RWPE1 (cell line): Measurements from ENCODE around the gene LINGO4.

Source experiments
- CTCF ChIA-PET: fragments of 350-600 bp; sonication (Branson Sonifier 250); formaldehyde crosslinking; extraction: SDS; loops from one replicate; lab custom pipeline; 2021; lab: Yijun Ruan, JAX
- POLR2A ChIA-PET: fragments of 400-600 bp; formaldehyde crosslinking; extraction: SDS; loops from one replicate; lab custom pipeline; 2020; ENCODE audit warnings: antibody characterized with exemption; ENCODE audit not compliant: low non-redundant PET; lab: Yijun Ruan, JAX
- DNase-seq: peaks from one replicate; pipeline ENCODE4 v3.0.0; 2012; ENCODE audit warnings: low spot score
- H3K27ac ChIP-seq: fragments of 450-650 bp; 2 replicates; pipeline ENCODE4 v1.5.1; 2017
- TF ChIP-seq, protein P1 (sequence below): fragments of 450-650 bp; conservative IDR thresholded peaks from 2 replicates; pipeline ENCODE4 v1.5.1; 2017; ENCODE audit warnings: low read depth, mild to moderate bottlenecking

Gene LINGO4

DNA sequence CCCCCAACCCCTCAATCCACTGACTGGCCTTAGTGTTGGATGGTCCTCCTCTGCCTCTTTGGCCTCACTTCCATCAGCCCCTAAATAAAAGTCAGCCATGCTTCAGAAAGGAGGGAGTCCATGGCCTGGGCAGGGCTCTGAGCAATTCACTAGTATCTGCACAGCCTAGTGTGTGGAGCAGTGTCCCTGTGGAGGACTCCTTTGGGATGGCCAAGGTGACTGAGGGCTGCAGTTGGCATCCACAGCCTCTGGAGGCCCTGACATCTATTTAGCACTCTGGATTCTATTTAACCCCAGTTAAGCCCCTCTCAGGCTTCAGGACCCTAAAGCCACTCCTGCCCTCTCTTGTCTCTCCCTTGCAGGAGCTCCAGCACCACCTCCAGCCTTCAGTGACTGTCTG, 44.7 kb upstream of the LINGO4 start:
- TF ChIP-seq, protein P1, sequence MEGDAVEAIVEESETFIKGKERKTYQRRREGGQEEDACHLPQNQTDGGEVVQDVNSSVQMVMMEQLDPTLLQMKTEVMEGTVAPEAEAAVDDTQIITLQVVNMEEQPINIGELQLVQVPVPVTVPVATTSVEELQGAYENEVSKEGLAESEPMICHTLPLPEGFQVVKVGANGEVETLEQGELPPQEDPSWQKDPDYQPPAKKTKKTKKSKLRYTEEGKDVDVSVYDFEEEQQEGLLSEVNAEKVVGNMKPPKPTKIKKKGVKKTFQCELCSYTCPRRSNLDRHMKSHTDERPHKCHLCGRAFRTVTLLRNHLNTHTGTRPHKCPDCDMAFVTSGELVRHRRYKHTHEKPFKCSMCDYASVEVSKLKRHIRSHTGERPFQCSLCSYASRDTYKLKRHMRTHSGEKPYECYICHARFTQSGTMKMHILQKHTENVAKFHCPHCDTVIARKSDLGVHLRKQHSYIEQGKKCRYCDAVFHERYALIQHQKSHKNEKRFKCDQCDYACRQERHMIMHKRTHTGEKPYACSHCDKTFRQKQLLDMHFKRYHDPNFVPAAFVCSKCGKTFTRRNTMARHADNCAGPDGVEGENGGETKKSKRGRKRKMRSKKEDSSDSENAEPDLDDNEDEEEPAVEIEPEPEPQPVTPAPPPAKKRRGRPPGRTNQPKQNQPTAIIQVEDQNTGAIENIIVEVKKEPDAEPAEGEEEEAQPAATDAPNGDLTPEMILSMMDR, result no peak
- DNase-seq, result no peak
- ChIA-PET POLR2A (no interaction called here), CTCF (no interaction called here)
- H3K27ac ChIP-seq, result no peak overlapping the region

DNA sequence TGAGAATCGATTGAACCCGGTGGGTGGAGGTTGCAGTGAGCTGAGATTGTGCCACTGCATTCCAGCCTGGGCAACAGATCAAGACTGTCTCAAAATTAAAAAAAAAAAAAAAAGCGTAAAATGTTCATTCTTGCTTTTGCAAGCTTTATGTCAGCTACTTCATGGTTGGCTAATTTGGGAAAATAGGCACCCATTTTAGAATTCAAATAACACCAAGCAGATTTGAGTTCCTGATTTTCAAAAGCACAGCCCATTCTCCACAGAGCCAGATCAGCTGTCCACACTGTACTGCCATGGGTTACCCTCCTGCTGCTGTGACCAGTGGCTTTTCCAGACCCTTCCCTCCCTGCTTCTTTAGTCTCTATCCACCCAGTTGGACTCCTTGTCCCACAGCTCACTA, 43.9 kb upstream of the LINGO4 start:
- TF ChIP-seq, protein P1, result no peak
- no peak for DNase-seq
- H3K27ac ChIP-seq, result no peak overlapping the region
- POLR2A ChIA-PET, result no interaction called here
- CTCF ChIA-PET, result no interaction called here

DNA sequence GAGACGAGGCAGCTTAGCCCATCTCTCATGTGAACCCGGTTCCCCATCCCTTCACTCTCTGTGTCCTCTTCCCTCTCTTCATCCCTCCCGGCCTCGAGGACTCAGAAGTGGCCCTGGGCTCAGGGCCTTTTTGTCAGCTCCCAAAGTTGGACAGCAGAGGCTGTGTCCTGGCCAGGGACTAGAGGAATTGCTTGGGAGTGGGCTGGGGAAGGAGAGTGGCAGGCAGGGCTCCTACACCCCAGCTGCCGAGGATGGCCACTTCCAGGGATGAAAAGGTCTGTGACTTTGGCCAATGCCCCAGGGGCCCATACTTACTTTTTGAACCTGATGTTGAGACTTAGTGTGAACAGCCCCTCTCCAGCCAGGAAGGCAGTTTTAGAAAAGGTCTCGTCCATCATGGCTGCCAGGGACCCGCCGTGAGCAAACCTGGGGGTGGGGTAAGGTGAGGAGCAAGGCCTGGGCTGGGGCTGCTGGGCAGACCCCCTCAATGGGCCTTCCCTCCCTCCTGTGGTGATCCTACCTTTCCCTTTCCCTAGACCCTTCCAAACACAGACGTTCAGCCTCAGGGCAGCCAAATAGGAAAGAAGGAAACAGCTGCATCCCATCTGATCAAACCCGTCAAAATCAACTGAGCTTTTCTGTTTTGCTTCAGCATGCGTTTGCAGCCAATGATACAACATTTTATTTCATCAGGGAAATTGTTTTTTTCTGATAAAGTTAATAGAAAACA, 42.8 kb upstream of the LINGO4 start:
- no peak overlapping the region for H3K27ac ChIP-seq
- TF ChIP-seq, protein P1, result no peak
- ChIA-PET POLR2A (no interaction called here), CTCF (interaction anchor here (1.2 kb wide), 1 partner anchor 12 kb away, joined by 5 read pairs; no protein-coding TSS in a partner anchor)
- no peak for DNase-seq

GRCh38 chr1:151846686-151847237, 41.5 kb upstream of the LINGO4 start:
- POLR2A ChIA-PET, result no interaction called here

GRCh38 chr1:151846062-151846568, 40.9 kb upstream of the LINGO4 start:
- CTCF ChIA-PET, result interaction anchor here (1.2 kb wide), 1 partner anchor 35 kb away, joined by 10 read pairs; no protein-coding TSS in a partner anchor
- H3K27ac ChIP-seq, result no peak overlapping the region
- DNase-seq, result peak; percentile 58
- TF ChIP-seq, protein P1, result no peak
- POLR2A ChIA-PET, result no interaction called here

More at GRCh38 chr1:151846686-151847237, 41.5 kb upstream of the LINGO4 start:
- CTCF ChIA-PET, result interaction anchor here (0.5 to 1.2 kb wide), 3 partner anchors 10 to 103 kb away, joined by 3 to 10 read pairs (median 5); no protein-coding TSS in a partner anchor
- DNase-seq, result no peak
- no peak overlapping the region for H3K27ac ChIP-seq
- TF ChIP-seq, protein P1, result no peak

DNA sequence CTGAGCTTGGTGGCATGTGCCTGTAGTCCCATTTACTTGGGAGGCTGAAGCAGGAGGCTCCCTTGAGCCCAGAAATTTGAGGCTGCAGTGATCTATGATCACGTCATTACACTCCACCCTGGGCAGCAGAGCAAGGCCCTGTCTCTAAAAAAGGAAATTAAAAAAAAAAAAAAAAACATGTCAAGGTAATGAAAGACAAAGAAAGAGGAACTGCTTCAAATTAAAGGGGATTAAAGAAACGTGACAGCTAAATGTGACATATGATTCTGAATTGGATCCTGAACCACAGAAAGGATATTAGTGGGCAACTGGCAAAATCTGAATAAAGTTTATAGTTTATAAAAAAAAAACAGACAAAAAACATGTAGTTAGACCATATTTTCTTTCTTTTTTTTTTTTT, 38.2 kb upstream of the LINGO4 start:
- TF ChIP-seq, protein P1, result no peak
- CTCF ChIA-PET, result no interaction called here
- POLR2A ChIA-PET, result interaction anchor here (0.7 kb wide), 1 partner anchor 39 kb away, joined by 4 read pairs; no protein-coding TSS in a partner anchor
- no peak for DNase-seq
- H3K27ac ChIP-seq, result no peak overlapping the region
